Measurements from ENCODE around the gene VCAM1. TPM values are rescaled to one million over a fixed set of nuclear protein-coding genes. Genes with fewer than 3 reads are reported as not detected.
"Not testable (repeated sequence)": the region's sequence is repeated elsewhere in the genome, so short reads cannot be mapped to it uniquely, and the experiment has no call there.

Gene VCAM1
- total RNA-seq, 4 donors from 2014 or later = 5.8 to 25.7 (median 7.9) TPM

GRCh38 chr1:100774370-100774769 is 54.8 kb downstream of the VCAM1 start:
- H3K27ac ChIP-seq (replicated peaks in 1 of 4) = no peak overlapping the region
- H3K27me3 ChIP-seq = no peaks in the 10 kb centered on the region
- WGBS = 86% methylated on average over 1 of the region's 1 CpG
- no peak for TF ChIP-seq EP300 (IDR thresholded peaks at IDR 0.05)
- no peak for TF ChIP-seq POLR2AphosphoS5 (IDR thresholded peaks at IDR 0.05)
- TF ChIP-seq CTCF (IDR thresholded peaks at IDR 0.05) = no peak
- TF ChIP-seq POLR2A (IDR thresholded peaks at IDR 0.05; ENCODE audit: low read depth) = no peak
- H3K9me3 ChIP-seq = no peaks in the 10 kb centered on the region
- no peak overlapping the region for H3K4me3 ChIP-seq
- H3K36me3 ChIP-seq = no peaks in the 10 kb centered on the region
- intact Hi-C loops (cut with DNase I) = no loop called here
- DNase-seq (ENCODE audit: extremely low spot score) = no peak
- peaks cover 0 to 9% (median 3%) of the 10 kb centered on the region in 4 donors for H3K4me1 ChIP-seq

- Histone ChIP-seq H3K9me3 (no peaks in the 10 kb centered on the region), H3K27me3 (no peaks in the 10 kb centered on the region), H3K4me3 (no peak overlapping the region), H3K27ac (replicated peaks in 1 of 4) (no peak overlapping the region), H3K36me3 (no peaks in the 10 kb centered on the region), H3K4me1 (peaks cover 0 to under 1% (median 0%) of the 10 kb centered on the region in 4 donors)
- 86% methylated on average over 4 of the region's 4 CpGs for WGBS
- no peak for TF ChIP-seq POLR2A (IDR thresholded peaks at IDR 0.05; ENCODE audit: low read depth)
- no peak for TF ChIP-seq CTCF (IDR thresholded peaks at IDR 0.05)
- no peak for TF ChIP-seq EP300 (IDR thresholded peaks at IDR 0.05)
- TF ChIP-seq POLR2AphosphoS5 (IDR thresholded peaks at IDR 0.05) = no peak
- DNase-seq (ENCODE audit: extremely low spot score) = no peak
- intact Hi-C loops (cut with DNase I) = no loop called here
Measured at GRCh38 chr1:100775483-100775882, 55.9 kb downstream of the VCAM1 start.

- Histone ChIP-seq H3K27ac (replicated peaks in 1 of 4) (no peak overlapping the region), H3K27me3 (no peaks in the 10 kb centered on the region), H3K4me3 (no peak overlapping the region), H3K9me3 (no peaks in the 10 kb centered on the region), H3K36me3 (no peaks in the 10 kb centered on the region), H3K4me1 (no peaks in the 10 kb centered on the region)
- no peak for DNase-seq (ENCODE audit: extremely low spot score)
- TF ChIP-seq POLR2AphosphoS5 (IDR thresholded peaks at IDR 0.05) (no peak), CTCF (IDR thresholded peaks at IDR 0.05) (no peak), EP300 (IDR thresholded peaks at IDR 0.05) (no peak), POLR2A (IDR thresholded peaks at IDR 0.05; ENCODE audit: low read depth) (no peak)
- intact Hi-C loops (cut with DNase I) = no loop called here
Measured at GRCh38 chr1:100778748-100779147, 59.2 kb downstream of the VCAM1 start.

GRCh38 chr1:100780814-100781213 is 61.3 kb downstream of the VCAM1 start:
- intact Hi-C loops (cut with DNase I) = no loop called here
- Histone ChIP-seq H3K27me3 (no peaks in the 10 kb centered on the region), H3K4me3 (no peak overlapping the region), H3K27ac (replicated peaks in 1 of 4) (no peak overlapping the region), H3K4me1 (no peaks in the 10 kb centered on the region), H3K9me3 (no peaks in the 10 kb centered on the region), H3K36me3 (no peaks in the 10 kb centered on the region)
- no peak for DNase-seq (ENCODE audit: extremely low spot score)
- TF ChIP-seq POLR2AphosphoS5 (IDR thresholded peaks at IDR 0.05) (no peak), CTCF (IDR thresholded peaks at IDR 0.05) (no peak), POLR2A (IDR thresholded peaks at IDR 0.05; ENCODE audit: low read depth) (no peak), EP300 (IDR thresholded peaks at IDR 0.05) (no peak)

GRCh38 chr1:100781728-100782127 is 62.2 kb downstream of the VCAM1 start:
- H3K4me1 ChIP-seq; H3K9me3 ChIP-seq; H3K4me3 ChIP-seq; DNase-seq (ENCODE audit: extremely low spot score); H3K27me3 ChIP-seq; intact Hi-C loops (cut with DNase I); H3K36me3 ChIP-seq; H3K27ac ChIP-seq (replicated peaks in 1 of 4): not testable (repeated sequence)
- WGBS = 90% methylated on average over 3 of the region's 3 CpGs

All from esophagus muscularis mucosa (tissue), 4 donors.